ENCODE measurements around the gene IGFALS.

DNA sequence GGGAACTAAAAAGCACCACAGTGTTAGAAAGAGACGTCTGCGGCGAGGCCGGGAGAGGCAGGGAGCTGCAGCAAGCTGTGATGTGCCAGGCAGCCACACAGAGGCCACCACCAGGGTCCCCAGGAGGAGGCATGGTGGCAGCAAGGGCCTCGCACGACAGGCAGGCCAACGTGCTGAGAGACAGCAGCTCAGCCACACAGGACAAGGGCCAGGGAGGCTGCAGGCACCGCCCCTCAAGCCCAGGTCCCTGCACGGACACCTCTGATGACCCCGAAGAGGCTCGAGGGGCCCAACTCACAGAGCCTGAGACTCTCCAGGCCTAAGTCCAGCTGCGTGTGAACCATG lies 27.4 kb upstream of the IGFALS start:
- TF ChIP-seq POLR2A (IDR thresholded peaks at IDR 0.05) (no peak), CTCF (IDR thresholded peaks at IDR 0.05) (no peak)

Measured in Peyer's patch (tissue), 4 donors.